Stomach (tissue), 9 donors: ENCODE results near the gene SOX6. TPM values are rescaled to one million over a fixed set of nuclear protein-coding genes. Genes with fewer than 3 reads are reported as not detected.
"Not testable (repeated sequence)": the region's sequence is repeated elsewhere in the genome, so short reads cannot be mapped to it uniquely, and the experiment has no call there.

Experiments used
- DNase-seq, 2 donors: peaks; one replicate each; pipeline versions ENCODE4 v3.0.0 to v3.0.0-alpha.2; 2013 to 2019
- H3K27ac ChIP-seq, 5 donors: fragments of 200-600 bp in 4 of 5; sonication (generic) in 4 of 5; one replicate each; pipeline ENCODE4 v1.5.1; 2013 to 2019; ENCODE audit warnings: mild to moderate bottlenecking in 1 of 5, moderate library complexity in 1 of 5
- H3K27me3 ChIP-seq, 3 donors: fragments of 200-600 bp; sonication (generic); one replicate each; pipeline ENCODE4 v1.5.1; 2017 to 2019; ENCODE audit warnings: mixed run types in 1 of 3
- H3K36me3 ChIP-seq, 4 donors: fragments of 200-600 bp; sonication (generic); 1 replicate in 3 of 4; 2 replicates in 1 of 4; pipeline ENCODE4 v1.5.1; 2016 to 2019
- H3K4me1 ChIP-seq, 4 donors: fragments of 200-600 bp; sonication (generic); one replicate each; pipeline ENCODE4 v1.5.1; 2016 to 2019
- H3K4me3 ChIP-seq, 4 donors: fragments of 200-600 bp; sonication (generic) in 3 of 4; one replicate each; pipeline ENCODE4 v1.5.1; 2016 to 2019; ENCODE audit warnings: mild to moderate bottlenecking in 1 of 4
- H3K9me3 ChIP-seq, 4 donors: fragments of 200-600 bp; sonication (generic); one replicate each; pipeline ENCODE4 v1.5.1; 2016 to 2019
- CTCF ChIP-seq, 7 experiments: fragments of 450-650 bp in 4 of 7; fragments of 200-600 bp in 3 of 7; sonication (generic) in 3 of 7; IDR thresholded peaks; one replicate each; pipeline ENCODE4 v1.5.1; 2016 to 2019; ENCODE audit warnings: antibody characterized with exemption in 7 of 7, control low read depth in 2 of 7, mild to moderate bottlenecking in 1 of 7
- EP300 ChIP-seq: sonication (generic); formaldehyde crosslinking; IDR thresholded peaks from one replicate; pipeline ENCODE4 v1.6.1; 2017; ENCODE audit warnings: antibody characterized with exemption
- POLR2A ChIP-seq, 4 donors: fragments of 450-650 bp; IDR thresholded peaks; one replicate each; pipeline ENCODE4 v1.6.1; 2016; ENCODE audit warnings: antibody characterized with exemption in 4 of 4, control low read depth in 2 of 4, mild to moderate bottlenecking in 1 of 4, moderate library complexity in 1 of 4
- POLR2AphosphoS5 ChIP-seq, 3 donors: sonication (generic); formaldehyde crosslinking; IDR thresholded peaks; one replicate each; pipeline ENCODE4 v1.6.1; 2016; ENCODE audit warnings: antibody characterized with exemption in 3 of 3
- WGBS, 5 donors: extraction: QIAGEN DNeasy Blood & Tissue Kit in 3 of 5; methylation state at CpG; one replicate each; pipeline versions ENCODE4 v1.1.5 to v1.1.7; 2013 to 2018; 5-methylcytosine and 5-hydroxymethylcytosine counted together
- intact Hi-C: fragments of 100-400 bp; cut with DNase I; formaldehyde crosslinking; loops from one replicate; pipeline ENCODE4 v1.15.1; 2023; ENCODE audit warnings: low total_unique reads
- polyA plus RNA-seq, 3 donors: library from polyadenylated mRNA; stranded (reverse); fragments of 200-250 nt; gene quantifications; one replicate each; pipeline ENCODE4 v1.2.3, GENCODE V29; 2013
- total RNA-seq, 5 donors: library from RNA; depleted of rRNA; stranded (reverse); fragments of >200 nt; gene quantifications; one replicate each; pipeline versions ENCODE4 v1.1.0 to v1.2.3, GENCODE V29; 2014 to 2016
- donor health status: healthy with polysubstance abuse.
- donor health status: Bipolar disorder and iron deficiency.
- donor health status: healthy.

Gene SOX6
- total and polyA plus RNA-seq, 8 donors = 1.2 to 13.6 (median 4.5) TPM

- H3K4me1 ChIP-seq = peaks cover 0 to 14% (median 7%) of the 10 kb centered on the region in 4 donors
- intact Hi-C loops = no loop called here
- DNase-seq = no peak
- no peak for TF ChIP-seq CTCF (IDR thresholded peaks at IDR 0.05)
- no peak for TF ChIP-seq POLR2A (IDR thresholded peaks at IDR 0.05)
- TF ChIP-seq POLR2AphosphoS5 (IDR thresholded peaks at IDR 0.05) = no peak
- no peak for TF ChIP-seq EP300
- H3K36me3 ChIP-seq = no peaks in the 10 kb centered on the region
- H3K27me3 ChIP-seq = no peaks in the 10 kb centered on the region
- no peak overlapping the region for H3K27ac ChIP-seq
- H3K4me3 ChIP-seq = no peak overlapping the region
- no peaks in the 10 kb centered on the region for H3K9me3 ChIP-seq
Observed at GRCh38 chr11:16393340-16393739, 37.0 kb upstream of the SOX6 start.

- Histone ChIP-seq H3K27me3 (no peaks in the 10 kb centered on the region), H3K4me3 (no peak overlapping the region), H3K9me3 (no peaks in the 10 kb centered on the region), H3K4me1 (peaks cover 0 to 10% (median 5%) of the 10 kb centered on the region in 4 donors), H3K27ac (no peak overlapping the region), H3K36me3 (no peaks in the 10 kb centered on the region)
- no peak for DNase-seq
- TF ChIP-seq EP300 (no peak), CTCF (IDR thresholded peaks at IDR 0.05) (no peak), POLR2A (IDR thresholded peaks at IDR 0.05) (no peak), POLR2AphosphoS5 (IDR thresholded peaks at IDR 0.05) (no peak)
- intact Hi-C loops = no loop called here
Observed at GRCh38 chr11:16392616-16393015, 36.3 kb upstream of the SOX6 start.

GRCh38 chr11:16390826-16391225 is 34.5 kb upstream of the SOX6 start:
- H3K4me1 ChIP-seq, H3K36me3 ChIP-seq, H3K4me3 ChIP-seq, H3K27ac ChIP-seq, H3K9me3 ChIP-seq, DNase-seq, intact Hi-C loops, H3K27me3 ChIP-seq: not testable (repeated sequence)
- WGBS, 5 donors = 68 to 83% (median 81%) methylated on average over 2 of the region's 2 CpGs

GRCh38 chr11:16385099-16385498 is 28.8 kb upstream of the SOX6 start:
- no peak for DNase-seq
- TF ChIP-seq POLR2AphosphoS5 (IDR thresholded peaks at IDR 0.05) (no peak), POLR2A (IDR thresholded peaks at IDR 0.05) (no peak), CTCF (IDR thresholded peaks at IDR 0.05) (no peak), EP300 (no peak)
- no peaks in the 10 kb centered on the region for H3K4me1 ChIP-seq
- H3K27ac ChIP-seq = no peak overlapping the region
- no peaks in the 10 kb centered on the region for H3K36me3 ChIP-seq
- H3K27me3 ChIP-seq = no peaks in the 10 kb centered on the region
- H3K9me3 ChIP-seq = no peaks in the 10 kb centered on the region
- H3K4me3 ChIP-seq = no peak overlapping the region
- intact Hi-C loops = no loop called here

GRCh38 chr11:16382638-16383380 is 26.5 kb upstream of the SOX6 start:
- WGBS, 5 donors = 75 to 94% (median 85%) methylated on average over 2 of the region's 2 CpGs
- TF ChIP-seq POLR2A (IDR thresholded peaks at IDR 0.05) = no peak
- no peak for TF ChIP-seq EP300
- TF ChIP-seq CTCF (IDR thresholded peaks at IDR 0.05) = no peak
- no peak for TF ChIP-seq POLR2AphosphoS5 (IDR thresholded peaks at IDR 0.05)
- Histone ChIP-seq H3K36me3 (no peaks in the 10 kb centered on the region), H3K27me3 (no peaks in the 10 kb centered on the region), H3K4me1 (no peaks in the 10 kb centered on the region), H3K4me3 (no peak overlapping the region), H3K27ac (no peak overlapping the region), H3K9me3 (no peaks in the 10 kb centered on the region)
- DNase-seq = no peak
- intact Hi-C loops = no loop called here
